HepG2 (cell line): Measurements from ENCODE around the gene SCYL1. TPM values are rescaled to one million over a fixed set of nuclear protein-coding genes. Genes with fewer than 3 reads are reported as not detected.
A peak's percentile ranks its signal among the peaks of the same experiment; 100 is the strongest.

ENCODE experiments used
- CEBPZ ChIP-seq: IDR thresholded peaks from 2 replicates; pipeline ENCODE4 v1.6.1; 2012; ENCODE audit warnings: low read length, improper control_type of control experiment
- CENPBD1 ChIP-seq: sonication (generic); formaldehyde crosslinking; IDR thresholded peaks from 2 replicates; pipeline ENCODE4 v1.8.0; 2022; ENCODE audit warnings: missing genetic modification reagents, low read depth, mild to moderate bottlenecking, borderline replicate concordance
- GATA4 ChIP-seq: sonication (generic); IDR thresholded peaks from 2 replicates; pipeline ENCODE4 v1.6.1; 2016; ENCODE audit warnings: antibody characterized with exemption, low read depth, borderline replicate concordance
- MBNL3 ChIP-seq: fragments of 250-450 bp; sonication (Bioruptor Pico); conservative IDR thresholded peaks from 2 replicates; pipeline ENCODE4 v1.8.0; 2022; ENCODE audit warnings: mild to moderate bottlenecking, inconsistent platforms
- MLXIP ChIP-seq: sonication (generic); formaldehyde crosslinking; IDR thresholded peaks from 2 replicates; pipeline ENCODE4 v1.9.0; 2021; ENCODE audit warnings: missing genetic modification reagents, borderline replicate concordance
- PCBP2 ChIP-seq: fragments of 200-400 bp; formaldehyde crosslinking; optimal IDR thresholded peaks from 2 replicates; pipeline ENCODE3; 2018; ENCODE audit warnings: low read length, low read depth; ENCODE audit not compliant: poor library complexity, severe bottlenecking
- STAT6 ChIP-seq: sonication (generic); formaldehyde crosslinking; IDR thresholded peaks from 2 replicates; pipeline ENCODE4 v1.4.0; 2020; ENCODE audit warnings: missing genetic modification reagents, mild to moderate bottlenecking, borderline replicate concordance
- TAF1 ChIP-seq: sonication (generic); formaldehyde crosslinking; IDR thresholded peaks from 2 replicates; pipeline ENCODE4 v1.4.0; 2020; ENCODE audit warnings: missing genetic modification reagents
- ZBTB2 ChIP-seq: sonication (generic); formaldehyde crosslinking; IDR thresholded peaks from 2 replicates; pipeline ENCODE4 v1.8.0; 2022; ENCODE audit warnings: low read depth, missing genetic modification reagents
- ZNF160 ChIP-seq: sonication (generic); formaldehyde crosslinking; IDR thresholded peaks from 2 replicates; pipeline ENCODE4 v1.8.0; 2022; ENCODE audit warnings: mild to moderate bottlenecking, inconsistent platforms, missing genetic modification reagents
- ZNF180 ChIP-seq: sonication (generic); formaldehyde crosslinking; IDR thresholded peaks from 2 replicates; pipeline ENCODE4 v1.4.0; 2020; ENCODE audit warnings: low read depth, missing genetic modification reagents, borderline replicate concordance
- ZNF225 ChIP-seq: sonication (generic); formaldehyde crosslinking; IDR thresholded peaks from 2 replicates; pipeline ENCODE4 v1.4.0; 2020; ENCODE audit warnings: mild to moderate bottlenecking, missing genetic modification reagents
- ZNF274 ChIP-seq: sonication (generic); formaldehyde crosslinking; IDR thresholded peaks from 2 replicates; pipeline ENCODE4 v1.5.1; 2020; ENCODE audit warnings: mild to moderate bottlenecking, missing genetic modification reagents
- ZNF275 ChIP-seq: sonication (generic); formaldehyde crosslinking; IDR thresholded peaks from 2 replicates; pipeline ENCODE4 v1.8.0; 2022; ENCODE audit warnings: missing genetic modification reagents, mild to moderate bottlenecking, inconsistent platforms, borderline replicate concordance
- ZNF414 ChIP-seq: sonication (generic); formaldehyde crosslinking; IDR thresholded peaks from 2 replicates; pipeline ENCODE4 v1.5.0; 2020; ENCODE audit warnings: missing genetic modification reagents
- polyA plus RNA-seq, 8 experiments: library from polyadenylated mRNA; depleted of rRNA in 3 of 8; stranded (reverse) in 7 of 8; unstranded in 1 of 8; fragments of >200 nt; fragmentation: Illumina TruSeq in 4 of 8; extraction: Trizol in 4 of 8; gene quantifications; 2 replicates each; pipeline versions ENCODE4 v1.2.1 to v1.2.3, GENCODE V29; 2011 to 2016; ENCODE audit warnings: low read depth in 4 of 8, missing spikeins in 1 of 8, mixed read lengths in 1 of 8; ENCODE audit not compliant: insufficient read depth in 1 of 8
- total RNA-seq, 5 experiments: library from RNA; depleted of rRNA; stranded (reverse); fragments of >200 nt; fragmentation: Illumina TruSeq; extraction: Trizol; gene quantifications; 2 replicates each; pipeline ENCODE4 v1.2.3, GENCODE V29; 2016; ENCODE audit warnings: low read depth in 1 of 5

SCYL1 gene
- total and polyA plus RNA-seq, 2 of the 13 experiments (the other 11 are each of a cell fraction or from before 2014, with no cell fraction given) = 65.9 to 103 TPM

GRCh38 chr11:65574109-65574810 lies 49.4 kb downstream of the SCYL1 start (continued):
- TF ChIP-seq ZNF275 (CRISPR knock-in tag) = no peak
- TF ChIP-seq ZBTB2 (CRISPR knock-in tag) = peak; percentile 86
- no peak for TF ChIP-seq MBNL3 (CRISPR knock-in tag)
- no peak for TF ChIP-seq ZNF274 (CRISPR knock-in tag)
- TF ChIP-seq ZNF180 = no peak
- TF ChIP-seq ZNF160 (CRISPR knock-in tag) = no peak
- no peak for TF ChIP-seq MLXIP
- no peak for TF ChIP-seq GATA4
- no peak for TF ChIP-seq PCBP2
- TF ChIP-seq STAT6 = no peak
- no peak for TF ChIP-seq ZNF414
- no peak for TF ChIP-seq CENPBD1 (CRISPR knock-in tag)
- TF ChIP-seq ZNF225 (CRISPR knock-in tag) = no peak
- no peak for TF ChIP-seq CEBPZ
- peak; percentile 24; the same call in 1 of the 2 replicates for TF ChIP-seq TAF1 (CRISPR knock-in tag)
